ENCODE results near the gene AGBL5.

Gene AGBL5

DNA sequence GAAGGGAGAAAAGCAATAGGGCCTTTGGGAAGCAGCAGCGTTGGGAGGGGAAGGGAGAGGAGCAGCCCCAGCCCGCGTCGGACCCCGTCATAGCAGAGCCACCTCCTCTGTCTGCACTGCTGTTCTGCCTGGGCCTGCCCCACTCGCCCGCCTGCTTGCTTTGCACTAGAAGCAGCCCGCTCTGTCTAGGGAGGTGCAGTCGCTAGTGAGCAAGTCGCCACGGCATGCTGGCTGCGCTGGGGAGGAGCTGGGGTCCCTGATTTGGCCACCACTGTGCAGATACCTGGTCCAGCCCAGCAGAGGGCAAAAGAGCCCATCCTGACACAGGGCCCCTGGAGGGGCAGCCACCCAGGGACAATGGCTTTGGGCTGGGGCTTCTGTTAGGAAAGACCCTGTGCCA, 26.7 kb upstream of the AGBL5 start:
- DNase-seq (ENCODE audit: low read depth in 2 of 2), result no peak

DNA sequence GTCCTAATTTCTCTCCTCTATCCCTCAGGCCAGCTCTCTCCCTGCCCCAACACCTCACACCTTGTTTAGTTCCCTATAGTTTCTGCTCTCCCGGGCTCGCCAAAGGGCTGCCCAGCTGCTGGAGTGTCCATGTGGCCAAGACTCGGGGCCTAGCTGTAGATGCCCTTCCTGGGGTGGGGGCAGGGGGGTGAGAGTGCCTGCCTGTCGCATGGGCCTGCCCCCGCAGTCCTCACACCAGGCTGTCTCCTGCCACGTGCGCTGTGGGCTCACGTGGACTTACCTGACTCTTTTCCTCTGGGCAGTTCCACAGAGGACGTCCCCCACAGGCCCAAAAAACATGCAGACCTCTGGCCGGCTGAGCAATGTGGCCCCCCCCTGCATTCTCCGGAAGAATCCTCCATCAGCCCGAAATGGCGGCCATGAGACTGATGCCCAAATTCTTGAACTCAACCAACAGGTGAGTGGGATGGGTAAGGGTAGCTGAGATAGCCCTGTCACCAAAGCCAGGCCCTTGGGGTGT, 26.1 kb upstream of the AGBL5 start:
- DNase-seq (ENCODE audit: low read depth in 2 of 2), result no peak

DNA sequence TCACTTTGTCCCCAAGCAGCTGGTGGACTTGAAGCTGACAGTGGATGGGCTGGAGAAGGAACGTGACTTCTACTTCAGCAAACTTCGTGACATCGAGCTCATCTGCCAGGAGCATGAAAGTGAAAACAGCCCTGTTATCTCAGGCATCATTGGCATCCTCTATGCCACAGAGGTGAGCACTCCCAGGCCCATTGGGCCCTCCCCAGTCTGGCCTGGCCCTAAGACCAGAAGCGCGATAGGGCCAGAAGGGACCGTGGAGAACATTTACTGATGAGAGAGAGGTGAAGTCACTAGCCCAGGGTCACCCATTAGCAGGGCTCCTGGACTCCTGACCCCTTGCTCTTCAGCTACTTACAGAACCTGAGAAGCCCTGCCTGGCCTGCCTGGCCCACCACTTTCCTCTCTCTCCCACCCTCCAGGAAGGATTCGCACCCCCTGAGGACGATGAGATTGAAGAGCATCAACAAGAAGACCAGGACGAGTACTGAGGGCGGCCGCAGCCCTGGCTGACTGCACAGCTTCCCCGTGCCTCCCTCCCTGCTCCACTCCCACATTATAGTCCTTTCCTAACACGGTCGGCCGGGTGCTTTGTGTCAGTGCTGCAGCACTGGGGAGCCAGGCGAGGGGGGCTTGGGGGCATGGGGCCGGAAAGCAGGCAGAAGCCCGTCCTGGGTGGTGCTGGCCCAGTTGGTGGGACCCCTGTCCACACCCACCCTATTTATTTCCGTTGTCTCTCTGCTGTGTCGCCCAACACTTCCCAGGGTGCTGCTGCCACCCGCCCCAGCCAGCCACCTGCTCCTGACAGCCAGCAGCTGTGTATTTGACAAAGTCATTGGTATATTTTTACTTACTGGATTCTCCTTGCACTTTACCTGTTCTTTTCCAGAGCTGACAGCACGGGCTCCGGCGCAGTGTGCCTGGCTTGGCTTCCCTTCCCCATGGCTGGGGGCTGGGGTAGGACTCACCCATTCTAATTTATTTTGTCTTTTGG, 25.3 kb upstream of the AGBL5 start:
- DNase-seq (ENCODE audit: low read depth in 2 of 2), result no peak

DNA sequence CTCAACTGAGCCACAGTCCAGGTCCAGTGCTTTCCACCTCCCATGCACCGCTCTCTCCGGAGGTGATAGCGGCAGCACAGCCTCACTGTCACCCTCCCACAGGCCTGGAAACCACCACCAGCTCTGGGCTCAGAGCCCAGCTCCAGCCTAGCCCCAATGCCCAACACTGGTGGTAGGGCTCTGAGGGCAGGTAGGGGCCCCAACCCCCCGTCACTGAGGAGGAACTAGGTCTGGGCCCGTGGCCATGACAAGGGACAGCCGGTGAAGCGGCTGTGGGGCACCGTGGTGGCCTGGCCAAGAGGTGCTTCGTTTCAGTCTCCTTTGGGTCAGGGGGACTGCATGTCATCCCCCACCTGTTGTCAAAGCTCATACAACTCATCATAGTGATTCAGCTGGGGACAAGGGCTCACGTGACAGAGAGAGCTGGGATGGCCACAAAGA, 24.2 kb upstream of the AGBL5 start:
- DNase-seq (ENCODE audit: low read depth in 2 of 2), result no peak

DNA sequence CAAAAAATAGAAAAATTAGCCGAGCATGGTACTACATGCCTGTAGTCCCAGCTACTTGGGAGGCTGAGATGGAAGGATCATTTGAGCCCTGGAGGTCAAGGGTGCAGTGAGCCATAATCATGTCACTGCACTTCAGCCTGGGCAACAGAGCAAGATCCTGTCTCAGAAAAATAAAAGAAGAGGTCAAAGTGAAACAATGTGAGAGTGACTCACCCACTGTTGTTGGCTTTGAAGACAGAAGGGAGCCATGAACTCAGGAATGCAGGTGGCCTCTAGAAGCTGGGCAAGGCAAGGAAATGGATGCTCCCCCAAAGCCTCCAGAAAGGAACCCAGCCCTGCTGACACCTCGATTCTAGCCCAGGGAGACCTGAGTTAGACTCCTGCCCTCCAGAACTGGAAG, 22.4 kb upstream of the AGBL5 start:
- DNase-seq (ENCODE audit: low read depth in 2 of 2), result no peak

DNA sequence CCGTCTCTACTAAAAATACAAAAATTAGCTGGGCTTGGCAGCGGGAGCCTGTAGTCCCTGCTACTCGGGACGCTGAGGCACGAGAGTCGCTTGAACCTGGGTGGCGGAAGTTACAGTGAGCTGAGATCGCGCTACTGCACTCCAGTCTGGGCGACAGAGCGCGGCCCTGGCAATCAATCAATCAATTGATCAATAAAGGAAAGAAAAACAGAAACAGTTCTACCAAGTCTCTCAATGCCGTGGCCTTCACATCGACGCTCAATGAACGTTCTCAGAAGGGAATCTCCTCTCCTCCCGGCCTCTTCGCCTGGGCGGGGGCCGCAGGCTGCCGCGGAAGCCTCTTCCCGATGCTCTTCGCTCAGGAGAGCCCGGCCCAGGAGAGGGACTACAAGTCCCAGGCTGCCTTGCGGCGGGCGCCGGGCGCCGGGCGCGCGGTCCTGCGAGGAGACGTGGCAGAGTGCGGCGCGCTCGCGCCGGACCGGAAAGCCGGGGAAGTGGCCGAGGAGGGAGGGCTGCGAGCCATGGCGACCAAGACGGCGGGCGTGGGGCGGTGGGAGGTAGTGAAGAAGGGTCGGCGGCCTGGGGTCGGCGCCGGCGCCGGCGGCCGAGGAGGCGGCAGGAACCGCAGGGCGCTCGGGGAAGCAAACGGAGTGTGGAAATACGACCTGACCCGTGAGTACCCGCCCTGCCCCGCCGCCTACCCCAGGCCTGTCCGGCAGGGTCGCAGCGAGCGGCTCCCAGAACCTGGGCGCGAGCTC, 18.8 kb upstream of the AGBL5 start, which contains the start of gene TMEM214:
Gene TMEM214, plus strand, starts transcription at position 471 of the 758 bp plus-strand sequence. Its CDS starts 51 bp downstream, at position 522.
- peak; percentile 81 to 82 for DNase-seq (ENCODE audit: low read depth in 2 of 2)

DNA sequence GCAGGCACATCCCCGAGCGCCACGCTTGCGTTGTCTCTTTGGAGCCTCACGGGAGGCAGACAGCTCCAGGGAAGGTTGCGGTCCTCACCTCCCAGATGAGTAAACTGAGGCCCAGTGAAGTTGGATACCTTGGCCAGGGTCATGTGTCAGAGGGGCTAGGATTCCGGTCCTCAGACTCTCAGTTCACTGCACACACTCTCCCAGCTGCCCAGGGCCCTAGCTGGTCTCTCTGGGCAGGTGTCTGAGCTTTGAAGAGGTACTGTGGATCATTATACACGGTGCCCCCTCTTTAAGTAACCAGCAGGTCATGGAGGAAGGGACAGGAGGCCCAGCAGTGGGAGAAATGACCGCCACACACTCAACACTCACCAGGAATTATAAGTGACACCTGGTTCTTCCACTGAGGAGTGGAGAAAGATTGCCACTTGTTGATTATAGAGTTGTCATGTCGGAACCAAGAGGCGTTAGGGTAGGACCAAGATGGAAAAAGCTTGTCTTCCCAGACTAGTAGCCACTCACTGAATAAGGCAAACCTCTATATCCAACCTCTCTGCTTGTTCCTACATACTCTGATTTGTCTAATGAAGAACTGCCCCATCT, 18.1 kb upstream of the AGBL5 start:
- DNase-seq (ENCODE audit: low read depth in 2 of 2), result no peak

DNA sequence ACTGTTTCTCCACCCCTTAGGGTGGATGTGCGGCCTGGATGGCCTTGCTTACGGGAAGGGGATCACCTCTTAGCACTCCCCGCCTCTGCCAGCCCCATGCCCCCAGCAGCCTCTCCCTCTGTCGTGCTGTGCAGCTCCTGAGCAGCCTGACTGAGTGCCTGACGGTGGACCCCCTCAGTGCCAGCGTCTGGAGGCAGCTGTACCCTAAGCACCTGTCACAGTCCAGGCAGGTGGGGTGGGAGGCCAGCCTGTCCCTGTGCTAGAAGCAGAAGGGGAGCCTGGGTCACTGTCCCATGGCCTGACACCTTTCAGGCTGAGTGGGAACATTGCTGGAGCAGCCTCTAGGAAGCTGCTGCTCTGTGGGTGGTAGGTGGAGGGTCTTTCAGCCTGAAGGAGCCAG, 13.5 kb upstream of the AGBL5 start:
- DNase-seq (ENCODE audit: low read depth in 2 of 2), result no peak

DNA sequence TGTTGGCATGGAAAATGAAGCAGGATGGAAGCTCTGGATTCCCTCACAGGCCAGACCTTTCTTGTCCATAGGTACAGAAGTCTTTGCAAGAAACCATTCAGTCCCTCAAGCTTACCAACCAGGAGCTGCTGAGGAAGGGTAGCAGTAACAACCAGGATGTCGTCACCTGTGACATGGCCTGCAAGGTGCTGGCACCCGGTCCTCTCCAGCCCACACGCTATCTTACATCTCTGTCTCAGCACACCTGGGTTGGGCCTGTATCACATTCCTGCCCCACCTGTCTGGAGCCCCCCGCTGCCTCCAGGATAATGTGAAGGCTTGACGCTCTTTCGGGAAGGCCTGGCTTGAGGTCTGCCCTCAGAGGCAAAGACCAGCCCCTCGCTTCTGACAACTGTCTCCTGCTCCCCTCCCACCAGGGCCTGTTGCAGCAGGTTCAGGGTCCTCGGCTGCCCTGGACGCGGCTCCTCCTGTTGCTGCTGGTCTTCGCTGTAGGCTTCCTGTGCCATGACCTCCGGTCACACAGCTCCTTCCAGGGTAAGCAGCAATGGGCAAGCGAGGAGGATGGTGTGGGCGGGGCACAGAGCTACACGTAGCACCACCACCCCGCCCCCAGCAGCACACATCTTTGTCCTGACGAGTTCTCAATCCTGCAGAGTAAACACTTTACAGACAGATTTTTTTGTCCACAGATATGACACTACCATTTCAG, 12.7 kb upstream of the AGBL5 start:
- DNase-seq (ENCODE audit: low read depth in 2 of 2), result no peak

DNA sequence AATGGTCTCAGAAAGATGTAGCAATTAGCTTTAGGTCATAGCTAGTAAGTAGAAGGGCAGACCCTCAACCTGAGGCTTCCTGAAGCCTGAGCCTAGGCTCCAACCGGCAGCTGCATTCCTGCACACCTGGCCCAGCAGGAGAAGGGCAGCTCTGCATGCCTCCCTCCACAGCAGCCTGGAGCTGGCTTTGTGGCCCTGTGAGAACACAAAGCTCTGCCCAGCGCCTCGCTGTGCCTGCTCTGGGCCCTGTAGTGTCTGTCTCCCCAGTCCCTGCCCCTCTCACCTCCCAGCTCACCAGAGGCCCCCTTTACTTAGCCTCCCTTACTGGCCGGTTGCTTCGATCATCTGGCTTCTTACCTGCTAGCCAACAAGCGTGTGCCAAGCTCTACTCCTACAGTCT, 12.0 kb upstream of the AGBL5 start:
- DNase-seq (ENCODE audit: low read depth in 2 of 2), result no peak

DNA sequence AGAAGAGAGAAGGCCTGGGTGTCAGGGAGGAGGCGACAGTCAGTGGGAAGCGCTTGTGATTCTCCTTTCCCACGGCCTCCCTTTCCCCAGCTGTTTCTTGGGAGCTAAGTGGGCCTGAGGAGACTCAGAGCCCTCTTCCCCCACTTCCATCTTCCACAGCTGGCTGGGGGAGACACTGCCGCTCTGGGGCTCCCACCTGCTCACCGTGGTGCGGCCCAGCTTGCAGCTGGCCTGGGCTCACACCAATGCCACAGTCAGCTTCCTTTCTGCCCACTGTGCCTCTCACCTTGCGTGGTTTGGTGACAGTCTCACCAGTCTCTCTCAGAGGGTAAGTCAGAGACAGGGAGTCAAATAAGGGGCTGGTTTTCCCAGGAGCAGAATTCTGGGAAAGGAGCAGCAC, 11.6 kb upstream of the AGBL5 start:
- no peak for DNase-seq (ENCODE audit: low read depth in 2 of 2)

DNA sequence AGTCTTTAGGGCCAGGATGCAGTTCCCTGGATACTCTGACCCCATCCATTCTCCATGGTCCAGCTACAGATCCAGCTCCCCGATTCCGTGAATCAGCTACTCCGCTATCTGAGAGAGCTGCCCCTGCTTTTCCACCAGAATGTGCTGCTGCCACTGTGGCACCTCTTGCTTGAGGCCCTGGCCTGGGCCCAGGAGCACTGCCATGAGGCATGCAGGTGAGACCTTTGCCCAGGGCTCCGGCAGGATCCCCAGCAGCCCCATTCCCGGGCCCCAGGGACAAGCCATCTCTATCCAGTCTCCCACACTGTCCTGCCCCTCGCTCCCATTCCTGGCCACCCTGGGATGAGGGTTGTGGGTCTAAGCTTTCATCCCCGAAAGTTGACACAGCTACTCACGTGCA, 11.2 kb upstream of the AGBL5 start:
- no peak for DNase-seq (ENCODE audit: low read depth in 2 of 2)

DNA sequence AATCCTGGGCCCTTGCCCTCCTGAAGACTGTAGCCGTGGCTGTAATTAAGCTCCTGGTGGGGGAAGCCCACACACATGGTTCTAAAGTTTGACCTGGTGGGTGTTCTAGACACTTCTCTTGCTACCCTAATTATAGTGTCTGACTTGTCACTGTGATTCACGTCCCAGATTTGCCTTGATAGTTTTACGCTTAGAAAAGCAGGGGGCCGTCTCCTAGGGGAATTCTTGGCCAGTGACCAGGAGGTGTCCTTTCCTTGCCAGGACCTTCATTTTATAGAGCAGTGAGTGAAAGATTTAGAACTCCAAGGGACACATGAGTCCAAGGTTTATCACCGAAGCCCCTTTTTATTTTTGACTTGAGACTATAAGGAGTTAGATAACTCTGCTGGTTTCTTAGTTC, 9.7 kb upstream of the AGBL5 start:
- DNase-seq (ENCODE audit: low read depth in 2 of 2), result no peak

DNA sequence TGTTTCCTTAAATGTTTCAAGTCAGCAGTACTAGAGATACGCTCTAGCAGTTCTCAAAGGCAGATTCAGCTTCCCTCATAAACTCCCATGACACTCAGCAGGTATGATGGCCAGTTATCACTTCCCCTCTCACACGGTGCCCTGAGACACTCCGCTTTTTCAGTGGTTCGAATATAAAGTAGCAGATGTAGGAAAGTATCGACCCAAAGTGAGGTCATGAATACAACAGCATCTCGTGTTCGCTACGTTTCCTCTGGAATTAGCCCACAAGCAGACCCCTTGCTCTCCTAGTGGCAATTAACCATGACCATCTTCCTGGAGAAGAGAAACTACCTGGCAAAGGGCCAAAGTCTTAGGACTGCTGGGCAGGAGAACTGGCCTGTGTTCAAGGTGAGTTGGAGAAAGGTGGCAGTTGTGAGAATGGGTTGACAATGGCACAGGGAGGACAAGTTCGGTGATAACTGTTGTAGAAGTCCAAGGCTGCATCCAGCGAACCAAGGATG, 9.3 kb upstream of the AGBL5 start:
- no peak for DNase-seq (ENCODE audit: low read depth in 2 of 2)

DNA sequence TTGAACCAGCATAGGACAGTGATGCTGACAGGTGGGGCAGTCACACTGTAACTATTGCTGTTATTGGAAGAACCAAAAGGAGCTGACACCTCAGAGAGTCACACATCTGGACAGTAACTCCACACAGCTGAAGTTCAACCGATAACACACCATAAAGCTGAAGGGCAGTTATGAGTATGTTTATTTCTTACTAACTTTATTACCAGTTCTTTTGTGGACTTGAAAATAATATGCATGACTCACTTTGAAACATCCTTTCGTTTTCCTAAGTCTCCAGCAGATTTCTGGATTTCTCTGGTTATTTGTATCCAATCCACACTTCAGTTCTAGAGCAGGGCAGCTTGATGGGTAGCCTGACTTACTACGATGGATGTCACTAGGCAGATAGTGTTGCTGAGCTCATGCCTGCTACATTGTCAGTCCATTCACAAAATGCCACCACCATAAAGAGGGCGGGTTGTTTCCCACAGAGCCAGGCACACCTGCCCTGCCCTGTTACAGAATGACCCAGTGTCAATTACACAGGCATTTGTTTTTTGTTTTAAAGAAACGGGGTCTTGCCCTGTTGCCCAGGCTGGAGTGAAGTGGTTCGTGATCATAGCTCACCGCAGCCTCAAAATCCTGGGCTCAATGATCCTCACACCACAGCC, 8.4 kb upstream of the AGBL5 start:
- no peak for DNase-seq (ENCODE audit: low read depth in 2 of 2)

DNA sequence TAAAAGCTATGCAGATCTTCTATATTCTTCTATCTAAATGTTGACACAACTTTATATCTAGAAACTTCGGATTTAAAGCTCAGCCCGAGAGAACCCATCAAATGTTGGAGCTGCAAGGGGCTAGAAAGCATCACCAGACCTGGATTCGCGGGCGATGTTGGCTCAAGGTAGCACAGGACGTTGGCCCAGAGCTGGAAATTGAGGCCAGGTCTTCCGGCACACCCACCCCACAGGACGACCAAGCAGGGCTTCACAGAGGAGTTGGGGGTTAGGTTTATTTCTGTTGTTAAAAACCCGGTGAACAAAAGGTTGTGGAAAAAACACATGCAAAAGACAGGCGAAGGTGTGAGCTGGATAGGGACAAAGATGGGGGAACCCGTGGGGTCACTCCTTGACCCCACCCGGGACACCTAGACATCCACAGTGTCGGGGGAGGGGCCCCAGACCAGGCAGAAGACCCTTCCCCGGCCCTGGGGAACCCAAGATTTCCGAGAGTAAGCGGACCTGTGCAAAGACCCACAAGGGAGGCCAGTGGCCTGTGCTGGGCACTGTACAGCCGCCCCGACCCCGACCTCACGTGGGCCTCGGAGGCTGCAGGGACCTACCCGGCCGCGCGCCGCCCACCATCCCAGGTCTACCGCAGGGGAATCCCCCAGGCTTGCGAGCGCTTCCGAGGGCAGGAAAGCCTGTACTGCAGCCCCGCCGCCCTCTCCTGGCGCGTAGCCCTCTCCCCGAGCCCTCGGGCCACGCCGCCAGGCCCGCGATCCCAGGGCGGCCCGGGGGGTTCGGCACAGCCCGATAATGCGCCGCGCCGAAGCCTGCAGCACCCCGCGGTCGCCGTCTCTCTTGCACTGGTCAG, 1.8 kb upstream of the AGBL5 start:
- peak; percentile 61 to 73 for DNase-seq (ENCODE audit: low read depth in 2 of 2)

DNA sequence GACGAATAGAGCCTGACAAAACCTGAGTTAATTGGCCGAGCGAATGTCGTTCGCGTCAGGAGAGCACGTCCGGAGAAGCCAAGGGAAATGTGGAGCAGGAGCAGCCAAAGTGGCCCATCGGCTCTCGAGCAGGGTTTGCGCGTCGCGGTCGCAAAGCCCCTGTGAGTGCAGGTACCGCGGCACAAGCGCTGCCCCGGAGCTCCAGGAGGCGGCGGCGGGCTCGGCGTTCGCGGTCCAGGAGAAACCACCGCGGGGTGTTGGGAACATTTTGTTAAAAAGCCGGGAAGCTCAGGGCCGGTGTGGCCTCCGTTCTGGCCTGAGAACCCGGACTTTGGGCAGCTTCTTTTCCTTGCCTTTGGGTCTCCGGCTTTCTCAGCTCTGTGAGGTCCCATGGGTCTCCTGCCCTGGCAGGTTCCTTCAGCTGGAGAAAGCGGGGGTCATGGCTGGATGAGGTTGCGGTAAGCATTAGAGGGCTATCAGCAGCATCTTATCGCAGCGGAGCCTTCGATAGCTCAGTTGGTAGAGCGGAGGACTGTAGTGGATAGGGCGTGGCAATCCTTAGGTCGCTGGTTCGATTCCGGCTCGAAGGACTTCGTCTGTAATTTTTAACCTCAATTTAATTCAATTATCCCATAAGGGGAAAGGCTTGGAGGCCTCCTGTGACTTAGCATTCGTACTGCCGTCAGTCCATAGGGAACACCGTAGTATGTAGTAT, 1.0 kb upstream of the AGBL5 start:
- DNase-seq (ENCODE audit: low read depth in 2 of 2), result peak; percentile 77 to 82

DNA sequence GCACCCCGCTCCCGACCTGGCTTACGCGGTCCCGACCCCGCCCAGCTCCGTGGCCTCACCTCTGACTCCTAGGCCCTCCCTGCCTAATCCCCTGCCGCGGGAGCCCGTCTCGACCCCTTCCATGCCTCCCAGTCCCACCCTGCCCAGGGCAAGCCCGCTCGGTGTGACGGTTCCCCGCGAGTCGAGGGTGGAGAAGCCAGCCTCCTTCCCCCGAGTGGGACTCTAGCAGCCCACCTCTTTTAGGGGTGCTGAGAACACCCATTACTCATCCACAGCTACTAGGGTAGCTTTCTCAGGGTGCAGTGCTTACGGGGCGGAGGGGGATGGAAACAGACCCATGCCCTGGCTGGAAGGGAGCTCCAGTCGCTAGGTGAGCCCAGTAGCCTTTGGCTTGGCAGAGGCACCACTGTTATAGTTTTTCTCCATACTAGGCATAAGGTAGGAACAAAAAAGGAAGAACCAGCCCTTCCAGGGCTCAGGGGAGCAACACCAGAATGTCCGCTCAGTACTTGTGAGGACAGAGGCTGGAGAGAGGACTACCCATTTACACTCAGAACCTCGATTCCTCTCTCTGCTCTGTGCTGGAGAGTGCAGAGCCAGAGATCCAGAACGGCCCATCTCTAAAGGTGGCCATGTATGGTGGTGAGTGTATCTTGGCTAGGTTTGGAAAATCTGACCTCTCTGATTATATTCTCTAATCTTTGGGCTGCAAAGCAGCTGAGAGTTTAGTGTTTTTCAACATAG, 606 bp downstream of the AGBL5 start:
- DNase-seq (ENCODE audit: low read depth in 2 of 2), result no peak

Data from stimulated activated CD8-positive, alpha-beta memory T cell treated with anti-CD3 and anti-CD28 coated beads, Interleukin-15, amount 100 ng/mL, for 48 hours (primary cell).